PC-3 (cell line): ENCODE data around the gene ASCL1. TPM values are rescaled to one million over a fixed set of nuclear protein-coding genes. Genes with fewer than 3 reads are reported as not detected.

Source experiments
- ATAC-seq: fragments of 200-7000 bp; cut with Tn5 transposase; 2 replicates; pipeline ENCODE4 v1.9.1; 2020; ENCODE audit warnings: mild to moderate bottlenecking, moderate library complexity
- BruUV-seq: library from RNA; stranded (reverse); fragments of 400-500 nt; replicated peaks from 2 replicates; lab custom pipeline; 2021; lab: Mats Ljungman, UMichigan
- CTCF ChIA-PET: fragments of 300-600 bp; sonication (Branson Sonifier 250); formaldehyde crosslinking; loops from one replicate; lab custom pipeline; 2022; ENCODE audit warnings: antibody characterized with exemption; lab: Charles Lee
- POLR2A ChIA-PET: fragments of 300-600 bp; sonication (Branson Sonifier 250); formaldehyde crosslinking; loops from one replicate; lab custom pipeline; 2022; ENCODE audit warnings: antibody characterized with exemption; ENCODE audit not compliant: unreplicated experiment; lab: Charles Lee
- DNase-seq: peaks from one replicate; pipeline ENCODE4 v3.0.0-alpha.2; 2015
- H2AFZ ChIP-seq: fragments of 300-600 bp; sonication (generic); 2 replicates; pipeline ENCODE4 v1.6.0; 2016; ENCODE audit warnings: antibody characterized with exemption, low read length
- H3F3A ChIP-seq: fragments of 300-600 bp; sonication (generic); one replicate; pipeline ENCODE4 v1.6.0; 2017; ENCODE audit warnings: antibody characterized with exemption, low read length, control low read depth, mild to moderate bottlenecking; ENCODE audit not compliant: unreplicated experiment
- H3K27ac ChIP-seq: fragments of 300-600 bp; sonication (generic); 2 replicates; pipeline ENCODE4 v1.5.1; 2016; ENCODE audit warnings: mild to moderate bottlenecking, low read length
- H3K27me3 ChIP-seq: fragments of 300-600 bp; sonication (generic); 2 replicates; pipeline ENCODE4 v1.6.1; 2016; ENCODE audit warnings: low read length, mixed read lengths
- H3K36me3 ChIP-seq: fragments of 300-600 bp; sonication (generic); 2 replicates; pipeline ENCODE4 v1.6.1; 2016; ENCODE audit warnings: low read depth, mixed run types, low read length, mixed read lengths
- H3K4me1 ChIP-seq: fragments of 300-600 bp; sonication (generic); 2 replicates; pipeline ENCODE4 v1.5.1; 2016; ENCODE audit warnings: low read length; ENCODE audit not compliant: insufficient read depth
- H3K4me2 ChIP-seq: fragments of 300-600 bp; sonication (generic); 2 replicates; pipeline ENCODE4 v1.6.0; 2016; ENCODE audit warnings: low read length
- H3K4me3 ChIP-seq: fragments of 300-600 bp; sonication (generic); 2 replicates; pipeline ENCODE4 v1.5.1; 2016; ENCODE audit warnings: mild to moderate bottlenecking, low read length, mixed read lengths
- H3K79me2 ChIP-seq: fragments of 300-600 bp; sonication (generic); 2 replicates; pipeline ENCODE4 v1.6.1; 2017; ENCODE audit warnings: low read length, mixed read lengths
- H3K9ac ChIP-seq: fragments of 300-600 bp; sonication (generic); 2 replicates; pipeline ENCODE4 v1.6.0; 2016; ENCODE audit warnings: mild to moderate bottlenecking, low read length
- H3K9me2 ChIP-seq: fragments of 300-600 bp; sonication (generic); replicated peaks from 2 replicates; pipeline ENCODE4 v1.6.1; 2016; ENCODE audit warnings: mixed run types, low read length, mixed read lengths
- H3K9me3 ChIP-seq: fragments of 300-600 bp; sonication (generic); 2 replicates; pipeline ENCODE4 v1.6.1; 2016; ENCODE audit warnings: low read length, mixed read lengths
- H4K20me1 ChIP-seq: fragments of 300-600 bp; sonication (generic); 2 replicates; pipeline ENCODE4 v1.6.1; 2016; ENCODE audit warnings: low read length, mixed read lengths
- CTCF ChIP-seq: fragments of 300-600 bp; sonication (generic); conservative IDR thresholded peaks from 2 replicates; pipeline ENCODE4 v1.5.1; 2017; ENCODE audit warnings: antibody characterized with exemption, low read depth, mild to moderate bottlenecking, low read length
- EZH2 ChIP-seq: fragments of 300-600 bp; sonication (generic); IDR thresholded peaks from one replicate; pipeline ENCODE4 v1.6.1; 2017; ENCODE audit warnings: antibody characterized with exemption, mild to moderate bottlenecking, low read length; ENCODE audit not compliant: unreplicated experiment
- EZH2phosphoT487 ChIP-seq: fragments of 300-600 bp; sonication (generic); IDR thresholded peaks from 2 replicates; pipeline ENCODE4 v1.6.1; 2018; ENCODE audit warnings: mild to moderate bottlenecking, antibody characterized with exemption, low read length, borderline replicate concordance
- intact Hi-C: fragments of 100-400 bp; cut with micrococcal nuclease; formaldehyde crosslinking; loops from 2 replicates; pipeline ENCODE4 v1.9.0; 2023
- total RNA-seq: library from RNA; depleted of rRNA; stranded (reverse); fragments of >200 nt; gene quantifications from 2 replicates; pipeline ENCODE4 v1.2.3, GENCODE V29; 2014

Gene ASCL1
- total RNA-seq, 1 experiment from 2014 or later: not detected

- ChIA-PET CTCF (no interaction called here), POLR2A (no interaction called here)
- no TSS peak for BruUV-seq
- intact Hi-C loops: no loop called here
- no peak for DNase-seq
- H3K9me3 ChIP-seq: peaks cover 4% of the 10 kb centered on the region; the same call in 1 of the 2 replicates
- H3K4me3 ChIP-seq: no peak overlapping the region
- H2AFZ ChIP-seq: no peak overlapping the region
- no peak for TF ChIP-seq EZH2phosphoT487
- TF ChIP-seq EZH2: no peak
- no peak for TF ChIP-seq CTCF
- no peaks in the 10 kb centered on the region for H3F3A ChIP-seq
- no peaks in the 10 kb centered on the region for H3K36me3 ChIP-seq
- H3K9ac ChIP-seq: no peak overlapping the region
- H3K9me2 ChIP-seq: no peaks in the 10 kb centered on the region
- H3K79me2 ChIP-seq: no peaks in the 10 kb centered on the region
- H4K20me1 ChIP-seq: no peaks in the 10 kb centered on the region
- H3K27me3 ChIP-seq: peaks cover 91% of the 10 kb centered on the region
- no peak overlapping the region for H3K4me2 ChIP-seq
- no peaks in the 10 kb centered on the region for H3K4me1 ChIP-seq
- no peak overlapping the region for H3K27ac ChIP-seq
- no peak for ATAC-seq
Observed at GRCh38 chr12:102960766-102961465, 3.4 kb downstream of the ASCL1 start.

GRCh38 chr12:102961466-102961855, 4.0 kb downstream of the ASCL1 start:
- Histone ChIP-seq H3K36me3 (no peaks in the 10 kb centered on the region), H2AFZ (no peak overlapping the region), H3K4me2 (no peak overlapping the region), H3K4me1 (no peaks in the 10 kb centered on the region), H4K20me1 (no peaks in the 10 kb centered on the region), H3K9me2 (no peaks in the 10 kb centered on the region), H3F3A (no peaks in the 10 kb centered on the region), H3K4me3 (no peak overlapping the region), H3K27me3 (peaks cover 90% of the 10 kb centered on the region), H3K9ac (no peak overlapping the region), H3K9me3 (peaks cover 4% of the 10 kb centered on the region; the same call in 1 of the 2 replicates), H3K27ac (no peak overlapping the region), H3K79me2 (no peaks in the 10 kb centered on the region)
- ATAC-seq: no peak
- no peak for DNase-seq
- intact Hi-C loops: no loop called here
- ChIA-PET POLR2A (no interaction called here), CTCF (no interaction called here)
- BruUV-seq: no TSS peak
- TF ChIP-seq EZH2: no peak
- TF ChIP-seq EZH2phosphoT487: no peak
- TF ChIP-seq CTCF: no peak

- peaks cover 85% of the 10 kb centered on the region for H3K27me3 ChIP-seq
- ChIA-PET CTCF (no interaction called here), POLR2A (no interaction called here)
- H3K4me3 ChIP-seq: no peak overlapping the region
- DNase-seq (no peak), ATAC-seq (no peak)
- no TSS peak for BruUV-seq
- no peak overlapping the region for H3K9ac ChIP-seq
- H3K27ac ChIP-seq: no peak overlapping the region
- H2AFZ ChIP-seq: no peak overlapping the region
- H3K4me1 ChIP-seq: no peaks in the 10 kb centered on the region
- intact Hi-C loops: no loop called here
- H3K36me3 ChIP-seq: no peaks in the 10 kb centered on the region
- H4K20me1 ChIP-seq: no peaks in the 10 kb centered on the region
- peaks cover 4% of the 10 kb centered on the region; the same call in 1 of the 2 replicates for H3K9me3 ChIP-seq
- no peak for TF ChIP-seq EZH2
- TF ChIP-seq CTCF: no peak
- no peak for TF ChIP-seq EZH2phosphoT487
- H3F3A ChIP-seq: no peaks in the 10 kb centered on the region
- H3K79me2 ChIP-seq: no peaks in the 10 kb centered on the region
- no peak overlapping the region for H3K4me2 ChIP-seq
- no peaks in the 10 kb centered on the region for H3K9me2 ChIP-seq
Observed at GRCh38 chr12:102962532-102962931, 5.1 kb downstream of the ASCL1 start.
